ENCODE measurements around the gene RPRD2.

DNA sequence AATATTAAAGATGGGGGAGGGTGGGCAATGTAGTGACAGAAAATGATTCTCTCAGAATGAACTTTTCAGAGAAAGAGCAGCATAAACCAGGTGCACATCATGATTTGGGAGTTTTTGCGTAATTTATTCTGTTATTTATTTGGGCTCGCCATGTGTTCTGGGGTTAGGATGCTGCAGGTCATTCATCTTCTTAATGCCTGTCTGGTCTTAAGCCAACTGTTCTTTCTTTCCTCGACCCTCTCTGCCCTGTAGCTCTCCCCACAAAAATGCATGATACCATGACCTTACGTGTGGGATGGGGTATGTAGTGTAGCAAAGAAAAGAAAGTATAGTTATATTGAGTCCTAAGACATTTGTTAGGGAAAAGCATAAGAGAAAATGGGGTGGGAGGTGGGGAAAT is 110.9 kb downstream of the RPRD2 start:
- TF ChIP-seq, protein P1, sequence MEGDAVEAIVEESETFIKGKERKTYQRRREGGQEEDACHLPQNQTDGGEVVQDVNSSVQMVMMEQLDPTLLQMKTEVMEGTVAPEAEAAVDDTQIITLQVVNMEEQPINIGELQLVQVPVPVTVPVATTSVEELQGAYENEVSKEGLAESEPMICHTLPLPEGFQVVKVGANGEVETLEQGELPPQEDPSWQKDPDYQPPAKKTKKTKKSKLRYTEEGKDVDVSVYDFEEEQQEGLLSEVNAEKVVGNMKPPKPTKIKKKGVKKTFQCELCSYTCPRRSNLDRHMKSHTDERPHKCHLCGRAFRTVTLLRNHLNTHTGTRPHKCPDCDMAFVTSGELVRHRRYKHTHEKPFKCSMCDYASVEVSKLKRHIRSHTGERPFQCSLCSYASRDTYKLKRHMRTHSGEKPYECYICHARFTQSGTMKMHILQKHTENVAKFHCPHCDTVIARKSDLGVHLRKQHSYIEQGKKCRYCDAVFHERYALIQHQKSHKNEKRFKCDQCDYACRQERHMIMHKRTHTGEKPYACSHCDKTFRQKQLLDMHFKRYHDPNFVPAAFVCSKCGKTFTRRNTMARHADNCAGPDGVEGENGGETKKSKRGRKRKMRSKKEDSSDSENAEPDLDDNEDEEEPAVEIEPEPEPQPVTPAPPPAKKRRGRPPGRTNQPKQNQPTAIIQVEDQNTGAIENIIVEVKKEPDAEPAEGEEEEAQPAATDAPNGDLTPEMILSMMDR (IDR thresholded peaks at IDR 0.05; ENCODE audit: low read depth, low read length, missing input control), result no peak
- TF ChIP-seq, protein P2, sequence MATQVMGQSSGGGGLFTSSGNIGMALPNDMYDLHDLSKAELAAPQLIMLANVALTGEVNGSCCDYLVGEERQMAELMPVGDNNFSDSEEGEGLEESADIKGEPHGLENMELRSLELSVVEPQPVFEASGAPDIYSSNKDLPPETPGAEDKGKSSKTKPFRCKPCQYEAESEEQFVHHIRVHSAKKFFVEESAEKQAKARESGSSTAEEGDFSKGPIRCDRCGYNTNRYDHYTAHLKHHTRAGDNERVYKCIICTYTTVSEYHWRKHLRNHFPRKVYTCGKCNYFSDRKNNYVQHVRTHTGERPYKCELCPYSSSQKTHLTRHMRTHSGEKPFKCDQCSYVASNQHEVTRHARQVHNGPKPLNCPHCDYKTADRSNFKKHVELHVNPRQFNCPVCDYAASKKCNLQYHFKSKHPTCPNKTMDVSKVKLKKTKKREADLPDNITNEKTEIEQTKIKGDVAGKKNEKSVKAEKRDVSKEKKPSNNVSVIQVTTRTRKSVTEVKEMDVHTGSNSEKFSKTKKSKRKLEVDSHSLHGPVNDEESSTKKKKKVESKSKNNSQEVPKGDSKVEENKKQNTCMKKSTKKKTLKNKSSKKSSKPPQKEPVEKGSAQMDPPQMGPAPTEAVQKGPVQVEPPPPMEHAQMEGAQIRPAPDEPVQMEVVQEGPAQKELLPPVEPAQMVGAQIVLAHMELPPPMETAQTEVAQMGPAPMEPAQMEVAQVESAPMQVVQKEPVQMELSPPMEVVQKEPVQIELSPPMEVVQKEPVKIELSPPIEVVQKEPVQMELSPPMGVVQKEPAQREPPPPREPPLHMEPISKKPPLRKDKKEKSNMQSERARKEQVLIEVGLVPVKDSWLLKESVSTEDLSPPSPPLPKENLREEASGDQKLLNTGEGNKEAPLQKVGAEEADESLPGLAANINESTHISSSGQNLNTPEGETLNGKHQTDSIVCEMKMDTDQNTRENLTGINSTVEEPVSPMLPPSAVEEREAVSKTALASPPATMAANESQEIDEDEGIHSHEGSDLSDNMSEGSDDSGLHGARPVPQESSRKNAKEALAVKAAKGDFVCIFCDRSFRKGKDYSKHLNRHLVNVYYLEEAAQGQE (IDR thresholded peaks at IDR 0.05), result no peak
- TF ChIP-seq, protein P3, sequence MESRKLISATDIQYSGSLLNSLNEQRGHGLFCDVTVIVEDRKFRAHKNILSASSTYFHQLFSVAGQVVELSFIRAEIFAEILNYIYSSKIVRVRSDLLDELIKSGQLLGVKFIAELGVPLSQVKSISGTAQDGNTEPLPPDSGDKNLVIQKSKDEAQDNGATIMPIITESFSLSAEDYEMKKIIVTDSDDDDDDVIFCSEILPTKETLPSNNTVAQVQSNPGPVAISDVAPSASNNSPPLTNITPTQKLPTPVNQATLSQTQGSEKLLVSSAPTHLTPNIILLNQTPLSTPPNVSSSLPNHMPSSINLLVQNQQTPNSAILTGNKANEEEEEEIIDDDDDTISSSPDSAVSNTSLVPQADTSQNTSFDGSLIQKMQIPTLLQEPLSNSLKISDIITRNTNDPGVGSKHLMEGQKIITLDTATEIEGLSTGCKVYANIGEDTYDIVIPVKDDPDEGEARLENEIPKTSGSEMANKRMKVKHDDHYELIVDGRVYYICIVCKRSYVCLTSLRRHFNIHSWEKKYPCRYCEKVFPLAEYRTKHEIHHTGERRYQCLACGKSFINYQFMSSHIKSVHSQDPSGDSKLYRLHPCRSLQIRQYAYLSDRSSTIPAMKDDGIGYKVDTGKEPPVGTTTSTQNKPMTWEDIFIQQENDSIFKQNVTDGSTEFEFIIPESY (IDR thresholded peaks at IDR 0.05), result no peak
- TF ChIP-seq GABPA (IDR thresholded peaks at IDR 0.05 in 1 of 2, conservative IDR thresholded peaks at IDR 0.05 in 1 of 2), result no peak
- no peak for TF ChIP-seq RAD21 (IDR thresholded peaks at IDR 0.05)
- TF ChIP-seq, protein P4, sequence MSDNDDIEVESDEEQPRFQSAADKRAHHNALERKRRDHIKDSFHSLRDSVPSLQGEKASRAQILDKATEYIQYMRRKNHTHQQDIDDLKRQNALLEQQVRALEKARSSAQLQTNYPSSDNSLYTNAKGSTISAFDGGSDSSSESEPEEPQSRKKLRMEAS (IDR thresholded peaks at IDR 0.05), result no peak
- peak; percentile 64 to 91 for TF ChIP-seq RXRA (IDR thresholded peaks at IDR 0.05)
- no peak for TF ChIP-seq HNF4A (conservative IDR thresholded peaks at IDR 0.05)
- no peak for TF ChIP-seq NR2F2 (IDR thresholded peaks at IDR 0.05)
- no peak for TF ChIP-seq YY1 (IDR thresholded peaks at IDR 0.05)
- TF ChIP-seq JUND (IDR thresholded peaks at IDR 0.05), result no peak
- no peak for TF ChIP-seq EGR1 (IDR thresholded peaks at IDR 0.05; ENCODE audit: low read depth in 2 of 2)

All from liver (tissue), 3 donors.